ENCODE data around the gene GATA6.
"Not testable (repeated sequence)": the region's sequence is repeated elsewhere in the genome, so short reads cannot be mapped to it uniquely, and the experiment has no call there.

GATA6 gene

DNA sequence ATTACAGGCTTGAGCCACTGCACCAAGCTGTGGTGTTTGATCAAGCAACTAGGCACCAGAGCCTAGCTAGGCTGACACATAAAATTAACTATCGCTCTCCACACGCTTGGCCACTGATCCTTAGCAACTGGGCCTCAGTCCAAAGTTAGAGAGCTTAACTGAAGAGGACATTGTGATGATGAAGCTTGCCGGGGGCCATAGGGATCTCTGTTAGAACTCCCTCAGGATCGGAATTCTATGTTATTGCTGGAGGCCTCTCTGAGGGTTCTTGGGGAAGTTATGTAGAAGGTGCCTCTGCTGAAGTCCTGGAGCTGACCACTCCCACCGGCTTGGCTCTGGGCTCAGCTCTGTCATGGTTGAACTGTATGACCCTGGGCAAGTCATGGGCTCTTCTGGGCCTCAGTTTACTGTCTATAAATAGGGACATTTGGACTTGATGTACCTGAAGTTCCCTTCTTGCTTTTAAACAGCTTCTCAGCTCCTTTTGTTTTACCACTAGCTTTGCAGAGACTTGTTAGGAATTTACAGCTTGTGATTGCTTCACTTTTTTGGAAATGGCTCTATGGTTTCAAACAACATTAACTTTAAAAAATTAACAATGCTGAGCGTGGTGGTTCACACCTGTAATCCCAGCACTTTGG lies 44.1 kb downstream of the GATA6 start:
- no peaks in the 10 kb centered on the region for H3K27me3 ChIP-seq (ENCODE audit: low read depth, low read length)
- H3K36me3 ChIP-seq (ENCODE audit: control insufficient read depth in 1 of 2, insufficient read depth in 2 of 2, low read length in 2 of 2): no peaks in the 10 kb centered on the region
- H3K4me3 ChIP-seq (ENCODE audit: low read depth in 1 of 2, low read length in 2 of 2): no peak overlapping the region
- H3K27ac ChIP-seq (ENCODE audit: low read length): no peak overlapping the region
- no peaks in the 10 kb centered on the region for H3K9me3 ChIP-seq (ENCODE audit: control insufficient read depth in 1 of 2, low read length in 2 of 2)
- H3K4me1 ChIP-seq (ENCODE audit: control insufficient read depth in 1 of 2, insufficient read depth in 2 of 2, low read length in 2 of 2): peaks cover 0 to 3% of the 10 kb centered on the region in 2 donors

- Histone ChIP-seq H3K36me3 (ENCODE audit: control insufficient read depth in 1 of 2, insufficient read depth in 2 of 2, low read length in 2 of 2) (no peaks in the 10 kb centered on the region), H3K4me3 (ENCODE audit: low read depth in 1 of 2, low read length in 2 of 2) (no peak overlapping the region), H3K9me3 (ENCODE audit: control insufficient read depth in 1 of 2, low read length in 2 of 2) (no peaks in the 10 kb centered on the region), H3K27me3 (ENCODE audit: low read depth, low read length) (no peaks in the 10 kb centered on the region), H3K4me1 (ENCODE audit: control insufficient read depth in 1 of 2, insufficient read depth in 2 of 2, low read length in 2 of 2) (peaks cover 0 to 3% of the 10 kb centered on the region in 2 donors), H3K27ac (ENCODE audit: low read length) (no peak overlapping the region)
Measured at GRCh38 chr18:22214731-22215528, 45.5 kb downstream of the GATA6 start.

DNA sequence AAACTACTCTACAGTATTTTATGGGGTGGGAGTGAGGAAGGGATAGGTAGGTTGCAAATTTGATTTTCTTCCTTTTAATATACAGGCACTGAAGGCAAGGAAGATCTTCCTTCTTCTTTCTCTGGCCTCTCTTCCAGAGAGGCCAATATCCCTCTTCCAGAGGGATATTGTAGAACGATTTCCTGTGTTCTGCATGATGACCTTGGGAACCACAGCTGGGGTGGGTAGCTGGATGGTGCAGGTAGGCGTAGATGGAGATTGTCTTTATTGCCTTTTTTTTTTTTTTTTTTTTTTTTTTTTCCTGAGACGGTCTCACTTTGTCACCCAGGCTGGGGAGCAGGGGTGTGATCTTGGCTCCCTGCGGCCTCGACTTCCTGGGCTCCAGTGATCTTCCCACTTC lies 49.4 kb downstream of the GATA6 start:
- Histone ChIP-seq H3K36me3 (ENCODE audit: control insufficient read depth in 1 of 2, insufficient read depth in 2 of 2, low read length in 2 of 2) (no peaks in the 10 kb centered on the region), H3K27me3 (ENCODE audit: low read depth, low read length) (no peaks in the 10 kb centered on the region), H3K4me1 (ENCODE audit: control insufficient read depth in 1 of 2, insufficient read depth in 2 of 2, low read length in 2 of 2) (peaks cover 0 to 3% of the 10 kb centered on the region in 2 donors), H3K9me3 (ENCODE audit: control insufficient read depth in 1 of 2, low read length in 2 of 2) (peaks cover 0 to 2% of the 10 kb centered on the region in 2 donors), H3K27ac (ENCODE audit: low read length) (no peak overlapping the region), H3K4me3 (ENCODE audit: low read depth in 1 of 2, low read length in 2 of 2) (no peak overlapping the region)

- Histone ChIP-seq H3K4me3 (ENCODE audit: low read depth in 1 of 2, low read length in 2 of 2) (no peak overlapping the region), H3K4me1 (ENCODE audit: control insufficient read depth in 1 of 2, insufficient read depth in 2 of 2, low read length in 2 of 2) (no peaks in the 10 kb centered on the region), H3K36me3 (ENCODE audit: control insufficient read depth in 1 of 2, insufficient read depth in 2 of 2, low read length in 2 of 2) (no peaks in the 10 kb centered on the region), H3K27me3 (ENCODE audit: low read depth, low read length) (no peaks in the 10 kb centered on the region), H3K27ac (ENCODE audit: low read length) (no peak overlapping the region), H3K9me3 (ENCODE audit: control insufficient read depth in 1 of 2, low read length in 2 of 2) (peaks cover 0 to 2% of the 10 kb centered on the region in 2 donors)
Measured at GRCh38 chr18:22219568-22220355, 50.4 kb downstream of the GATA6 start.

DNA sequence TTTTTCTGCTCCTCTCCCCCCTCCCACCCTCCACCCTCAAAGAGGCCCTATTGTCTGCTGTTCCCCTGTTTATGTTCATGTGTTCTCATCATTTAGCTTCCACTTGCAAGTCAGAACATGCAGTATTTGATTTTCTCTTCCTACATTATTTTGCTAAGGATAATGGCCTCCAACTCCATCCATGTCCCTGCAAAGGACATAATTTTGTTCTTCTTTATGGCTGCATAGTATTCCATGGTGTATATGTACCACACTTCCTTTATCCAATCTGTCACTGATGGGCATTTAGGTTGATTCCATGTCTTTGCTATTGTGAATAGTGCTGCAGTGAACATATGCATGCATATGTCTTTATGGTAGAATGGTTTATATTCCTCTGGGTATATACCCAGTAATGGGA lies 51.2 kb downstream of the GATA6 start:
- H3K4me3 ChIP-seq (ENCODE audit: low read depth in 1 of 2, low read length in 2 of 2); H3K4me1 ChIP-seq (ENCODE audit: control insufficient read depth in 1 of 2, insufficient read depth in 2 of 2, low read length in 2 of 2); H3K9me3 ChIP-seq (ENCODE audit: control insufficient read depth in 1 of 2, low read length in 2 of 2); H3K36me3 ChIP-seq (ENCODE audit: control insufficient read depth in 1 of 2, insufficient read depth in 2 of 2, low read length in 2 of 2); H3K27ac ChIP-seq (ENCODE audit: low read length); H3K27me3 ChIP-seq (ENCODE audit: low read depth, low read length): not testable (repeated sequence)

GRCh38 chr18:22221350-22221749 lies 52.0 kb downstream of the GATA6 start:
- H3K36me3 ChIP-seq (ENCODE audit: control insufficient read depth in 1 of 2, insufficient read depth in 2 of 2, low read length in 2 of 2): no peaks in the 10 kb centered on the region
- peaks cover 0 to 2% of the 10 kb centered on the region in 2 donors for H3K9me3 ChIP-seq (ENCODE audit: control insufficient read depth in 1 of 2, low read length in 2 of 2)
- H3K27ac ChIP-seq (ENCODE audit: low read length): no peak overlapping the region
- H3K4me1 ChIP-seq (ENCODE audit: control insufficient read depth in 1 of 2, insufficient read depth in 2 of 2, low read length in 2 of 2): no peaks in the 10 kb centered on the region
- no peaks in the 10 kb centered on the region for H3K27me3 ChIP-seq (ENCODE audit: low read depth, low read length)
- no peak overlapping the region for H3K4me3 ChIP-seq (ENCODE audit: low read depth in 1 of 2, low read length in 2 of 2)

- no peaks in the 10 kb centered on the region for H3K4me1 ChIP-seq (ENCODE audit: control insufficient read depth in 1 of 2, insufficient read depth in 2 of 2, low read length in 2 of 2)
- H3K9me3 ChIP-seq (ENCODE audit: control insufficient read depth in 1 of 2, low read length in 2 of 2): peaks cover 0 to 2% of the 10 kb centered on the region in 2 donors
- no peaks in the 10 kb centered on the region for H3K27me3 ChIP-seq (ENCODE audit: low read depth, low read length)
- no peak overlapping the region for H3K4me3 ChIP-seq (ENCODE audit: low read depth in 1 of 2, low read length in 2 of 2)
- no peak overlapping the region for H3K27ac ChIP-seq (ENCODE audit: low read length)
- H3K36me3 ChIP-seq (ENCODE audit: control insufficient read depth in 1 of 2, insufficient read depth in 2 of 2, low read length in 2 of 2): no peaks in the 10 kb centered on the region
Measured at GRCh38 chr18:22223254-22223964, 54.0 kb downstream of the GATA6 start.

GRCh38 chr18:22223965-22224322 lies 54.6 kb downstream of the GATA6 start:
- Histone ChIP-seq H3K27me3 (ENCODE audit: low read depth, low read length) (no peaks in the 10 kb centered on the region), H3K36me3 (ENCODE audit: control insufficient read depth in 1 of 2, insufficient read depth in 2 of 2, low read length in 2 of 2) (no peaks in the 10 kb centered on the region), H3K9me3 (ENCODE audit: control insufficient read depth in 1 of 2, low read length in 2 of 2) (peaks cover 0 to 2% of the 10 kb centered on the region in 2 donors), H3K4me3 (ENCODE audit: low read depth in 1 of 2, low read length in 2 of 2) (no peak overlapping the region), H3K27ac (ENCODE audit: low read length) (no peak overlapping the region), H3K4me1 (ENCODE audit: control insufficient read depth in 1 of 2, insufficient read depth in 2 of 2, low read length in 2 of 2) (no peaks in the 10 kb centered on the region)

- peaks cover 0 to 2% of the 10 kb centered on the region in 2 donors for H3K9me3 ChIP-seq (ENCODE audit: control insufficient read depth in 1 of 2, low read length in 2 of 2)
- H3K27ac ChIP-seq (ENCODE audit: low read length): no peak overlapping the region
- H3K36me3 ChIP-seq (ENCODE audit: control insufficient read depth in 1 of 2, insufficient read depth in 2 of 2, low read length in 2 of 2): no peaks in the 10 kb centered on the region
Measured at GRCh38 chr18:22224339-22224738, 55.0 kb downstream of the GATA6 start.

GRCh38 chr18:22226801-22227200 lies 57.4 kb downstream of the GATA6 start:
- H3K4me3 ChIP-seq (ENCODE audit: low read depth in 1 of 2, low read length in 2 of 2): no peak overlapping the region
- H3K36me3 ChIP-seq (ENCODE audit: control insufficient read depth in 1 of 2, insufficient read depth in 2 of 2, low read length in 2 of 2): no peaks in the 10 kb centered on the region
- H3K9me3 ChIP-seq (ENCODE audit: control insufficient read depth in 1 of 2, low read length in 2 of 2): no peaks in the 10 kb centered on the region
- no peak overlapping the region for H3K27ac ChIP-seq (ENCODE audit: low read length)
- no peaks in the 10 kb centered on the region for H3K27me3 ChIP-seq (ENCODE audit: low read depth, low read length)
- no peaks in the 10 kb centered on the region for H3K4me1 ChIP-seq (ENCODE audit: control insufficient read depth in 1 of 2, insufficient read depth in 2 of 2, low read length in 2 of 2)

More at GRCh38 chr18:22224339-22224738, 55.0 kb downstream of the GATA6 start:
- no peaks in the 10 kb centered on the region for H3K4me1 ChIP-seq (ENCODE audit: control insufficient read depth in 1 of 2, insufficient read depth in 2 of 2, low read length in 2 of 2)
- no peaks in the 10 kb centered on the region for H3K27me3 ChIP-seq (ENCODE audit: low read depth, low read length)
- H3K4me3 ChIP-seq (ENCODE audit: low read depth in 1 of 2, low read length in 2 of 2): no peak overlapping the region

- H3K27me3 ChIP-seq (ENCODE audit: low read depth, low read length): no peaks in the 10 kb centered on the region
- H3K36me3 ChIP-seq (ENCODE audit: control insufficient read depth in 1 of 2, insufficient read depth in 2 of 2, low read length in 2 of 2): no peaks in the 10 kb centered on the region
- no peak overlapping the region for H3K4me3 ChIP-seq (ENCODE audit: low read depth in 1 of 2, low read length in 2 of 2)
- no peak overlapping the region for H3K27ac ChIP-seq (ENCODE audit: low read length)
- no peaks in the 10 kb centered on the region for H3K4me1 ChIP-seq (ENCODE audit: control insufficient read depth in 1 of 2, insufficient read depth in 2 of 2, low read length in 2 of 2)
- no peaks in the 10 kb centered on the region for H3K9me3 ChIP-seq (ENCODE audit: control insufficient read depth in 1 of 2, low read length in 2 of 2)
Measured at GRCh38 chr18:22228976-22229375, 59.6 kb downstream of the GATA6 start.
